NOMO-1 (cell line): ENCODE measurements around the gene PLEKHG4B.
"Not testable (repeated sequence)": the region's sequence is repeated elsewhere in the genome, so short reads cannot be mapped to it uniquely, and the experiment has no call there.

Experiments
- DNase-seq, 2 experiments: peaks; one replicate each; lab custom pipeline; 2025; ENCODE audit not compliant: unreplicated experiment in 2 of 2; lab: John Stamatoyannopoulos, UW

The PLEKHG4B gene

GRCh38 chr5:93221-93980 is 1.4 kb downstream of the PLEKHG4B start:
- no peak for DNase-seq

DNA sequence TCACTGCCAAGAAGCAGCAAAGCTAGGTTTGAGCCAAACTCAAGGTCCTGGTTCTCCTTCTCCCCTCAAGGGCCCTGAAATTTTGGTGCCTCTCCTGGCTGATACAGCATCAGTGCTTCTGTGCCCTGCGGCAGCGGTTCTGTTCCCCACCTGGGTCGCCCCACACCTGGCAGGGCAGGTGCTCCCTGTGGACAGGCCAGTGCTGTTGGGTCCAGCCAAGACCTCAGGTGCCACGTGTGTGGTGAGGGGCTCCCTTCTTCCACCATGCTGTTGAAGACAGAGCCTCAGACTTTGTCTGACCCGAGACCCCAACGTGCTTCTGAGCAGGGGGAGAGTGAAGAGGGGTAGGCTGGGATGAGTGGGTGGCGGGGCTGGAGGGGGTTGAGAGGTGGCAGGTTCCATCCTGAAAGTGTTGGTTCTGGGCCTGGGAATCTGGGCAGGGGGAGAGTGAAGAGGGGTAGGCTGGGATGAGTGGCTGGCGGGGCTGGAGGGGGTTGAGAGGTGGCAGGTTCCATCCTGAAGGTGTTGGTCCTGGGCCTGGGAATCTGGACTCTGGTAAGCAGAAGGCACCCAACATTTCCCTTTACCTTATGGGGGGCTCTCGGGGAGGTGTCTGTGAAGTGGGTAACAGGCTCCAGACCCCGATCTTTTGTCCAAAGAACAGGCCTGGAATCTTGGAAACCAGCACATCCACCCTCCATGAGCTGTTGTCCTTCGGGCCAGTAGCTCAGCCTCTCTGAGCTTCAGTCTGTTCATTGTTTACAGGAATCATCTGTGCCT is 2.3 kb downstream of the PLEKHG4B start:
- no peak for DNase-seq

- no peak for DNase-seq
These were observed 3.4 kb downstream of the PLEKHG4B start for GRCh38 chr5:95241-95980.

DNA sequence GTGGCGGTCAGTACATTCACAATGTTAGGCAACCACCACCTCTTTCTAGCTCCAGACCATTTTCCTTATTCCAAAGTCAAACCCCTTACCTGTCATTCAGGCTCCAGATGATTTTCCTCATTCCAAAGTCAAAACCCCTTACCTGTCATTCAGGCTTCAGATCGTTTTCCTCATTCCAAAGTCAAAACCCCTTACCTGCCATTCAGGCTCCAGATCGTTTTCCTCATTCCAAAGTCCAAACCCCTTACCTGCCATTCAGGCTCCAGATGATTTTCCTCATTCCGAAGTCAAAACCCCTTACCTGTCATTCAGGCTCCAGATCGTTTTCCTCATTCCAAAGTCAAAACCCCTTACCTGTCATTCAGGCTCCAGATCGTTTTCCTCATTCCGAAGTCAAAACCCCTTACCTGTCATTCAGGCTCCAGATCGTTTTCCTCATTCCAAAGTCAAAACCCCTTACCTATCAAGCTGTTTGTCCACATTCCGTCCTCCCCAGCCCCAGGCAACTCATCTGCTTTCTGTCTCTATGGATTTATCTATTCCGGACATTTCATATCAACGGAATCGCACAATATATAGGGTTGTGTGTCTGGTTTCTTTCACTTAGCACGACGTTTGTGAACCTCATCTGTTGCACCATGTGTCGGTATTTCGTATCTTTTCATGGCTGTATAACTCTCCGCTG is 5.2 kb downstream of the PLEKHG4B start:
- no peak for DNase-seq

DNA sequence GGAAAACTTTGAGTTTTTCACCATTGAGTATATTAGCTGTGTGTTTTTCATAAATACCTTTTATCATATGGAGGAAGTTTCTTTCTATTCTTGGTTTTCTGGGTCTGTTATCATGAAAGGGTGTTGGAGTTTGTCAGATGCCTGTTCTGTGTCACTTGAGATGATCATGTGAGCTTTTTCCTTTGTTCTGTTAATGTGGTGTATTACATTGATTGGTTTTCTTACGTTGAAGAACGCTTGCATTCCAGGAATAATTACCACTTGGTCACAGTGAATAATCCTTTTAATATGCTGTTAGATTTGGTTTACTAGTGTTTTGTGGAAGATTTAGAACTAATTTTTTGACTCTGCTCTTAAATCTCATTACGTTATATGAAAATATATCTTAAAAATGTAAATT is 7.8 kb downstream of the PLEKHG4B start:
- DNase-seq: no peak

GRCh38 chr5:102411-103043 is 10.6 kb downstream of the PLEKHG4B start:
- no peak for DNase-seq

- DNase-seq: not testable (repeated sequence)
These were observed 12.1 kb downstream of the PLEKHG4B start for GRCh38 chr5:104106-104505.

GRCh38 chr5:104778-105296 is 12.9 kb downstream of the PLEKHG4B start:
- no peak for DNase-seq

DNA sequence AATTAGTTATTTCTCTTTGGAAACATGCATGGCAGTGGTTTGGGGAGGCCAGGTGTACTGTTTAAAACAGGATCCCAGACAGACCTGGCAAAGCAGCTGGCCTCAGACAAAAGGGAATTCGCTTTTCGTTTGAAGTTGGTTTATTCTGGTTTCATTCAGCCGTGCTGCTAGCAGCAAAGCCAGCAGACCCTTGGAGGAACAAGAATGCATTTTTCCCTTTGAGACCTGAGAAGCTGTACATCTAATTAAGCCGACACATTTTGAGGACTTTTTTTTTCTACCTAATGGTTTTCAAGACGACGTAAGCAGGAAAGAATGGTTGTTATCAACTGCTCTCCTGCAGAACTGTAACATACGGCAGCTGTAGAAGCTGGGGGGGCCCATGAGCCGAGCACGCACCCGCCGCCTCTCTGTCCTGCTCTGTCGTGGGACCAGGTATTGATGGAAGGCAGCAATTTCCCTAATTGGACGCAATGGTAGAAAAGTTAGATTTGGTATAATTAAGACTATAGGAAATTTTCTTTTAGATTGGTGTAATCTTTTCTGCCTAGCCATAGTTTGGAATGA is 13.6 kb downstream of the PLEKHG4B start:
- DNase-seq: no peak

DNA sequence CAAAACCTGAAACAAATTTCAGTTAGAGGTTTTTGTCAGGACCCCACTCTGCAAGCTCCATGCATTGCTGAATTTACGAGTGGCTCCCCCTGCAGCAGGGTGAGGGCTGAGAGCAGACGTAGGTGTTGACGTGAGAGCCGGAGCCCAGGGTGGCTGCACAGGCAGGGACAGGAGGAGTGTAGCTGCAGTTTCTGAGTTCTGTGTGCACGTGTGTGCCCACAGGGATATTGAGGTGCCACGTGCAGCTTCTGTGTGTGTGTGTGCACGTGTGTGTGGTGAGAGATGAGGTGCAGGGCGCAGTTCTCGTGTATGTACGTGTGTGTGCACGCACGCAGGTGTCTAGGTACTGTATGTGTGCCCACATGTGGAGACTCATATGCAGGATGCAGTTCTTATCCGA is 14.6 kb downstream of the PLEKHG4B start:
- DNase-seq: no peak

- DNase-seq: no peak
These were observed 15.6 kb downstream of the PLEKHG4B start for GRCh38 chr5:107526-107925.

DNA sequence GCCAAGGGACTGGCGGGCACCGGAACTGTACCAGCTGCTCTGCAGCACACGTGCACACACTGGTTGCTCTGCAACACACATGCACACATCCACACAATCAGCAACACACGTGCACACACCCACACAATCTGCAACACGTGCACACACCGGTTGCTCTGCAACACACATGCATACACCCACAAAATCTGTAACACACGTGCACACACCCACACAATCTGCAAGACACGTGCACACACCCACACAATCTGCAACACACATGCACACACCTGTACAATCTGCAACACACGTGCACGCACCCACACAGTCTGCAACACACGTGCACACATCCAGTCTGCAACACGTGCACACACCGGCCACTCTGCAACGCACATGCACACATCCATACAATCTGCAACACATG is 17.9 kb downstream of the PLEKHG4B start:
- DNase-seq: no peak

GRCh38 chr5:110270-110888 is 18.4 kb downstream of the PLEKHG4B start:
- no peak for DNase-seq

GRCh38 chr5:111171-111570 is 19.2 kb downstream of the PLEKHG4B start:
- DNase-seq: no peak

DNA sequence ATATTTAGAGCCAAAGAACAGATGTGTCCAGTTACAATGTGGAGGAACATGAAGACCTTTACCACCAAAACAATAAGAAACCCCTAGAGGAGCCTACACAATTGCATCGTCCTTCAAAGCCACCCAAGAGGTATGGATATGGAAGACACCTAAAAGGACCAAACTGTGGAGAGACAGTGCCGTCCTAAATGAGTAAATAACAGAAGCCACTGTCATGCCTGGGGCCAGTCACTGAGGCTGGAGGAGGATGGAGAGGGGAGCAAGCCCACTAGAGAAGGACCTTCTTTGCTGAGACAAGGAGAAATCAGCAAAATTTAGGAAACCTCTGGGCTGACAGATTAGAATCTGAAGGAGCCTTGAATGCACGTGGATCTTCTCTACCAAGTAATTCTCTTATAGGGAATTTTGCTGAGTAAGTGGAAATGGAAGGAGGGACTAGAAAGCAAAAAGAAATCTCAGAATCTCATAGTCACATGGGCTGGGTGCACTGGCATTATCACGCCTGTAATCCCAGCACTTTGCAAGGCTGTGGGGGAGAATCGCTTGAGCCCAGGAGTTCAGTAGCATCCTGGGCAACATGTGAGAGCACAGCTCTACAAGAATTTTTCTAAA is 27.6 kb downstream of the PLEKHG4B start:
- no peak for DNase-seq

DNA sequence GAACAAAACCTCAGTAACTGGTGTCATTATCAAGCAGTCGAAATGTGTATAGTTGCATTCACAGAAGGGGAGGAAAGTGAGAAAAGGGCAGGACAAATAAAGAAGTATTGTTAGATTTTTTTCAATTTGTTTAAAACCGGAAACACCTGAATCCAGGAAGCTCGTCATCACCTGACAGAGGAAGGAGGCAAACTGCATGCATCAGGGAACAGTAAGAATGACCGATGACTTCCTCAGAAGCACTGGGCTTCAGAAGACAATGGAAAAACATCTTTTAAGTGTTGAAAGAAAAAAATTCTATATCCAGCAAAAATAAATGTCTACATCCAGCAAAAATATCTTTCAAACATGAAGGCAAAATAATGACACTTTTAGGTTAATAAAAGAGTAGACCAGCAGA is 29.5 kb downstream of the PLEKHG4B start:
- DNase-seq: no peak

GRCh38 chr5:125815-126214 is 33.8 kb downstream of the PLEKHG4B start:
- DNase-seq: no peak

DNA sequence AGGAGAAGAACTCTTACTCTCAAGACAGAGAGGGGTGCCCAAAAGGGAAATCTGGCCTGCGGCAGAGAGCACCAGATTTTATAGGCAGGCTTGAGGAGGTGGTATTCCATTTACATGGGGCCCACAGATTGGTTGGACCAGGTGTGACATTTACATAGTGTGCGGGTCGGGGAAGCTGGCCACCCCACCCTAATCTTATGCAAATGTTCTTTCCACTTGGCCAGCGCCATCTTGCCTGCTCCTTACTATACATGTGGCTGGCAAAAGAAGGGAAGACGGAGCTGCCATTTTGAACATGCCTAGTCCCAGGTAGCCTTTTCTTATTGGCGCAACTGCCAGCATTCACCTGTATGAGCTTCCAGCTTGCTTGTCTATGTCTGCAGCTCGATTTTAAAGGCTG is 34.8 kb downstream of the PLEKHG4B start:
- DNase-seq: no peak

GRCh38 chr5:127886-128285 is 35.9 kb downstream of the PLEKHG4B start:
- no peak for DNase-seq
